ENCODE measurements around the gene WDR86. TPM values are rescaled to one million over a fixed set of nuclear protein-coding genes. Genes with fewer than 3 reads are reported as not detected.

WDR86 gene
- total and polyA plus RNA-seq, 2 of the 8 experiments (the other 6 are each of a cell fraction or from before 2014, with no cell fraction given): 12.7 to 15.8 TPM

DNA sequence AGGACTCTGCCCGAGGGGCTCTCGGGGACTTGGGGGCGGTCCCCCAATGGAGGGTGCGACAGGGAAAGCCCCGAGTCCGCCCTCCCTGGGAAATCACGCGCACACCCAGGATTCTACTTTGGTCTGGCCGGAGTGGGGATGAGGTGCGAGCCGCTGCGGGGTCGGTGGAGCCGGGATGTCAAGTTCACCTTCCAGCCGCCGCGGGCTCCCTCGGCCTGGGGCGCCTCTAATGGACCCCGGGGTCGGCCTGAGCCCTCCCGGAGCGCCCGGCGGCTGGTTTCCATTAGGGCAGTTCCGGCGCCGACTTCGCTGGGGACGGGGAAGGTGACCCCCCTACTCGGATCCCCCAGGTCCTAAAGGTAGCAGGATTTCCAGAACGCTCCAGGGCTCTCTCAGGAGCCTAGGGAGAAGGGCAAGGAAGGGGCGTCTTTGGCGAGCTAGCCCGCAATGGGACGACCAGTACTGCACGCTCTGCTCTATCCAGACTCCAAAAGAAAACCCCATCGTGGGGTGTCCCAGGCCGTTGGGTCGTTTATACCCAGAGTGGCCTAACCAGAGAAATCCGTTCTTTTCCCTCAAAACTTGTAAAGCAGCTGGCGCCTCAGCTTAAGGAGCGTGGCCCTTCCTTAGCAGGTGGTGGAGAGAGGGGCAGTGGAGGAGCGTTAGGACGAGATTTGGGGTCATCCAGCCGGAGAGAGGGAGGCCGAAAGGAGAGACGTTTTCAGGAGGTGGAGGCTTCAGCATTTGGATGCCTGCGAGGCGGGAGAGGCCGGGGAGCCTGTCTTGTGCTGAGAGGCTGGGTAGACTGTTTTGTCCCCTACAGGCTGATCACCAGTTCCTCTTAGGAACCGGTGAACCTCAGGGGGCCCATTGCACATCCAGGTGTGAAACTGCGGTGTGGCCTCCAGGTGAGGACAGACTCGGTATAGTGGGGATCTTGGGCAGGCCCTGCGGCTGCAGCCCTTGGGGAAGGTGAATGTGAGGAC is 860 bp upstream of the WDR86 start:
- peak overlapping the region; percentile 69 to 84 (median 80) for H3K4me3 ChIP-seq (ENCODE audit: extremely low read depth in 1 of 4, insufficient read depth in 2 of 4, low read depth in 3 of 4, low read length in 4 of 4)
- 0 out of 2 replicates have a peak overlapping the region, but pooled peaks have one; percentile 37 for H2BK20ac ChIP-seq (ENCODE audit: low read length)
- 24% methylated on average over 47 of the region's 55 CpGs; no CpG with 5 or more reads in 1 of the 2 experiments for WGBS, 2 experiments (ENCODE audit: extremely low coverage in 1 of 2, insufficient coverage in 1 of 2, insufficient read length in 1 of 2, insufficient replicate concordance in 2 of 2, low coverage in 1 of 2, low lambda C conversion rate in 2 of 2, missing lambda C conversion rate in 1 of 2)
- H3K23ac ChIP-seq (ENCODE audit: insufficient read length): no peak overlapping the region
- peaks cover 0 to 2% of the 10 kb centered on the region in 2 experiments for H4K20me1 ChIP-seq (replicated peaks in 1 of 2; ENCODE audit: control insufficient read depth in 1 of 2, insufficient read depth in 2 of 2, low read length in 2 of 2)
- H2BK15ac ChIP-seq (ENCODE audit: low read length): peak overlapping the region; percentile 65; the same call in 1 of the 2 replicates
- no peak overlapping the region for H2AFZ ChIP-seq (ENCODE audit: low read length)
- H3K18ac ChIP-seq (ENCODE audit: extremely low read depth, low read length): peak overlapping the region; percentile 78
- no peaks in the 10 kb centered on the region; the same call in 1 of the 2 replicates for H3K79me1 ChIP-seq (ENCODE audit: low read depth, low read length)
- peaks cover 0 to 32% (median 19%) of the 10 kb centered on the region in 4 experiments; a peak in 6 of 7 replicates for H3K27me3 ChIP-seq (replicated peaks in 1 of 4; ENCODE audit: control insufficient read depth in 3 of 4, extremely low read depth in 1 of 4, insufficient read depth in 3 of 4, low read length in 3 of 4)
- H3K9ac ChIP-seq (replicated peaks in 1 of 4; ENCODE audit: extremely low read depth in 1 of 4, low read depth in 3 of 4, low read length in 3 of 4): peak overlapping the region; percentile 20 to 60 (median 38); a peak in 6 of 7 replicates
- H2AK5ac ChIP-seq (ENCODE audit: low read depth, low read length): peak overlapping the region; percentile 29; the same call in 1 of the 2 replicates
- DNase-seq (ENCODE audit: low read depth in 1 of 2, low spot score in 2 of 2) (peak in 1 of 2 experiments; percentile 76), FAIRE-seq (no peak)
- H3K23me2 ChIP-seq (ENCODE audit: low read depth, low read length): peaks cover 21% of the 10 kb centered on the region
- no peak overlapping the region for H4K5ac ChIP-seq (ENCODE audit: insufficient read length, low read depth, low read length)
- H3K14ac ChIP-seq (ENCODE audit: insufficient read length): no peak overlapping the region
- ChIA-PET POLR2A (ENCODE audit: partially characterized antibody) (interaction anchor here (0.8 to 2.7 kb wide), 5 partner anchors 13 to 52 kb away, joined by 3 to 9 read pairs (median 5); partner anchors contain the start of gene CRYGN), CTCF (ENCODE audit: partially characterized antibody) (interaction anchor here (0.6 to 3.2 kb wide), 5 partner anchors 8 to 95 kb away, joined by 3 to 17 read pairs (median 6); partner anchors contain the start of gene CRYGN)
- no peaks in the 10 kb centered on the region for H3K79me2 ChIP-seq (ENCODE audit: control insufficient read depth in 1 of 2, insufficient read depth in 2 of 2, low read length in 2 of 2)
- peak overlapping the region; percentile 90 to 97 for H3K4me2 ChIP-seq (ENCODE audit: insufficient read depth in 1 of 2, low read depth in 2 of 2, low read length in 2 of 2)
- H3K27ac ChIP-seq (ENCODE audit: low read depth, low read length): no peak overlapping the region
- H2BK12ac ChIP-seq (ENCODE audit: low read depth, low read length): peak overlapping the region; percentile 52; the same call in 1 of the 2 replicates
- H4K91ac ChIP-seq (replicated peaks; ENCODE audit: insufficient read length, low read length): peak overlapping the region; percentile 52
- peak overlapping the region; percentile 20 for H3K56ac ChIP-seq (replicated peaks; ENCODE audit: insufficient read length, low read depth, low read length)
- H2BK120ac ChIP-seq (replicated peaks; ENCODE audit: low read depth, low read length): no peak overlapping the region
- H3K4me1 ChIP-seq (replicated peaks in 1 of 4; ENCODE audit: control insufficient read depth in 3 of 4, insufficient read depth in 4 of 4, low read length in 3 of 4): peaks cover 0 to 18% (median 14%) of the 10 kb centered on the region in 4 experiments; a peak in 6 of 7 replicates
- peak overlapping the region; percentile 62 for H4K8ac ChIP-seq (ENCODE audit: extremely low read depth, insufficient read depth, low read length)
- no peaks in the 10 kb centered on the region; a peak in 1 of 8 replicates for H3K36me3 ChIP-seq (ENCODE audit: control insufficient read depth in 2 of 4, insufficient read depth in 4 of 4, low read length in 3 of 4)
- H3K9me3 ChIP-seq (ENCODE audit: insufficient read depth in 2 of 2, low read depth in 1 of 2, low read length in 1 of 2): no peaks in the 10 kb centered on the region
- no peak overlapping the region for H3K4ac ChIP-seq (replicated peaks; ENCODE audit: insufficient read length, low read depth, low read length)
- H2BK5ac ChIP-seq (ENCODE audit: low read depth, low read length): peak overlapping the region; percentile 32; the same call in 1 of the 2 replicates
- TF ChIP-seq BACH1 (IDR thresholded peaks at IDR 0.05; ENCODE audit: low read length) (0 out of 2 replicates have a peak, but pooled peaks have one; percentile 27), EGR1 (IDR thresholded peaks at IDR 0.05; ENCODE audit: borderline replicate concordance, low read depth, low read length) (0 out of 2 replicates have a peak, but pooled peaks have one; percentile 33), SIN3A (conservative IDR thresholded peaks at IDR 0.05 in 1 of 2, IDR thresholded peaks at IDR 0.05 in 1 of 2; ENCODE audit: low read depth in 1 of 2, low read length in 2 of 2) (0 out of 4 replicates have a peak, but pooled peaks of 1 of the 2 experiments have one; percentile 34), RAD21 (IDR thresholded peaks at IDR 0.05 in 1 of 2, conservative IDR thresholded peaks at IDR 0.05 in 1 of 2; ENCODE audit: low read depth in 2 of 2, low read length in 2 of 2) (peak in 1 of 2 experiments; percentile 4; a peak in 1 of 4 replicates), SAP30 (IDR thresholded peaks at IDR 0.05; ENCODE audit: insufficient read depth, insufficient replicate concordance, low read length) (peak; percentile 43), FOSL1 (IDR thresholded peaks at IDR 0.05; ENCODE audit: insufficient read depth, low read depth, low read length) (peak; percentile 89)
- TF ChIP-seq, protein P1, sequence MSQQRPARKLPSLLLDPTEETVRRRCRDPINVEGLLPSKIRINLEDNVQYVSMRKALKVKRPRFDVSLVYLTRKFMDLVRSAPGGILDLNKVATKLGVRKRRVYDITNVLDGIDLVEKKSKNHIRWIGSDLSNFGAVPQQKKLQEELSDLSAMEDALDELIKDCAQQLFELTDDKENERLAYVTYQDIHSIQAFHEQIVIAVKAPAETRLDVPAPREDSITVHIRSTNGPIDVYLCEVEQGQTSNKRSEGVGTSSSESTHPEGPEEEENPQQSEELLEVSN (IDR thresholded peaks at IDR 0.05): peak; percentile 26
